HG03108 (cell line): ENCODE results near the gene CERS6.

ENCODE experiments used
- ATAC-seq: cut with Tn5 transposase; IDR thresholded peaks from one replicate; pipeline ENCODE4 v1.9.1; 2021; ENCODE audit warnings: moderate library complexity; ENCODE audit not compliant: unreplicated experiment

CERS6 gene

GRCh38 chr2:168441214-168441872 is 14.7 kb upstream of the CERS6 start:
- no peak for ATAC-seq

GRCh38 chr2:168443818-168444217 is 12.3 kb upstream of the CERS6 start:
- no peak for ATAC-seq

- ATAC-seq = no peak
These were observed 10.1 kb upstream of the CERS6 start for GRCh38 chr2:168445960-168446359.

GRCh38 chr2:168448980-168449379 is 7.1 kb upstream of the CERS6 start:
- ATAC-seq = no peak

- no peak for ATAC-seq
These were observed 6.7 kb upstream of the CERS6 start for GRCh38 chr2:168449419-168449818.

GRCh38 chr2:168450171-168450570 is 5.9 kb upstream of the CERS6 start:
- ATAC-seq = no peak

GRCh38 chr2:168450732-168451131 is 5.3 kb upstream of the CERS6 start:
- ATAC-seq = no peak

GRCh38 chr2:168452781-168453180 is 3.3 kb upstream of the CERS6 start:
- no peak for ATAC-seq

- ATAC-seq = no peak
These were observed 2.7 kb upstream of the CERS6 start for GRCh38 chr2:168453404-168453803.

GRCh38 chr2:168454737-168455644 is 1.1 kb upstream of the CERS6 start:
- no peak for ATAC-seq

- peak; percentile 25 for ATAC-seq
These were observed 583 bp downstream of the CERS6 start for GRCh38 chr2:168456521-168457189.

- peak; percentile 1 for ATAC-seq
These were observed 1.3 kb downstream of the CERS6 start for GRCh38 chr2:168457190-168457895.

GRCh38 chr2:168458139-168458538 is 2.1 kb downstream of the CERS6 start:
- ATAC-seq = no peak

GRCh38 chr2:168459256-168459655 is 3.2 kb downstream of the CERS6 start:
- ATAC-seq = no peak

GRCh38 chr2:168460571-168460970 is 4.5 kb downstream of the CERS6 start:
- no peak for ATAC-seq

GRCh38 chr2:168461178-168461941 is 5.3 kb downstream of the CERS6 start:
- ATAC-seq = no peak

- ATAC-seq = no peak
These were observed 5.9 kb downstream of the CERS6 start for GRCh38 chr2:168461942-168462331.

GRCh38 chr2:168462543-168463045 is 6.5 kb downstream of the CERS6 start:
- ATAC-seq = no peak

GRCh38 chr2:168465594-168465993 is 9.5 kb downstream of the CERS6 start:
- ATAC-seq = no peak

GRCh38 chr2:168466190-168466737 is 10.2 kb downstream of the CERS6 start:
- ATAC-seq = no peak
